Loucy (cell line): ENCODE measurements around the gene TBCEL.

Experiments used
- H2AFZ ChIP-seq: fragments of 200-600 bp; sonication (generic); 2 replicates; pipeline ENCODE4 v1.6.0; 2016; ENCODE audit warnings: antibody characterized with exemption, mild to moderate bottlenecking, low read length, moderate library complexity
- H3F3A ChIP-seq: fragments of 200-600 bp; 2 replicates; pipeline ENCODE4 v1.6.0; 2016; ENCODE audit warnings: antibody characterized with exemption, low read depth, mild to moderate bottlenecking
- H3K27me3 ChIP-seq: fragments of 200-600 bp; sonication (generic); 2 replicates; pipeline ENCODE4 v1.6.1; 2014; ENCODE audit warnings: low read length, mild to moderate bottlenecking; ENCODE audit not compliant: insufficient read depth, poor library complexity, severe bottlenecking
- H3K36me3 ChIP-seq: fragments of 200-600 bp; sonication (generic); 2 replicates; pipeline ENCODE4 v1.6.1; 2016; ENCODE audit warnings: low read length; ENCODE audit not compliant: insufficient read depth
- H3K4me1 ChIP-seq: fragments of 200-600 bp; sonication (generic); 2 replicates; pipeline ENCODE4 v1.5.1; 2014; ENCODE audit warnings: low read length, mild to moderate bottlenecking; ENCODE audit not compliant: insufficient read depth, poor library complexity, severe bottlenecking
- H3K4me2 ChIP-seq: fragments of 200-600 bp; sonication (generic); 2 replicates; pipeline ENCODE4 v1.6.0; 2014; ENCODE audit warnings: antibody characterized with exemption, low read length, low read depth, mild to moderate bottlenecking; ENCODE audit not compliant: poor library complexity, severe bottlenecking
- H3K4me3 ChIP-seq: fragments of 200-600 bp; sonication (generic); 2 replicates; pipeline ENCODE4 v1.5.1; 2014; ENCODE audit warnings: low read length, mild to moderate bottlenecking, mixed read lengths; ENCODE audit not compliant: poor library complexity, severe bottlenecking
- H3K79me2 ChIP-seq: fragments of 200-600 bp; sonication (generic); 2 replicates; pipeline ENCODE4 v1.6.1; 2014; ENCODE audit warnings: low read length; ENCODE audit not compliant: insufficient read depth
- H3K9ac ChIP-seq: fragments of 200-600 bp; sonication (generic); 2 replicates; pipeline ENCODE4 v1.6.0; 2014; ENCODE audit warnings: mild to moderate bottlenecking, low read depth, low read length, moderate library complexity; ENCODE audit not compliant: poor library complexity, severe bottlenecking
- H3K9me2 ChIP-seq: fragments of 200-600 bp; sonication (generic); replicated peaks from 2 replicates; pipeline ENCODE4 v1.6.1; 2016; ENCODE audit warnings: low read depth, low read length, mixed read lengths
- H3K9me3 ChIP-seq: fragments of 200-600 bp; sonication (generic); 2 replicates; pipeline ENCODE4 v1.6.1; 2014; ENCODE audit warnings: mild to moderate bottlenecking, antibody characterized with exemption, low read length, low read depth; ENCODE audit not compliant: insufficient read depth
- H4K20me1 ChIP-seq: fragments of 200-600 bp; sonication (generic); 2 replicates; pipeline ENCODE4 v1.6.0; 2014; ENCODE audit warnings: antibody characterized with exemption, low read length, mild to moderate bottlenecking; ENCODE audit not compliant: insufficient read depth, poor library complexity, severe bottlenecking
- EZH2phosphoT487 ChIP-seq: fragments of 200-600 bp; IDR thresholded peaks from 2 replicates; pipeline ENCODE4 v1.6.1; 2018; ENCODE audit warnings: antibody characterized with exemption, mild to moderate bottlenecking, moderate library complexity, borderline replicate concordance
- TF ChIP-seq, protein P1 (sequence below): fragments of 200-600 bp; sonication (generic); conservative IDR thresholded peaks from 2 replicates; pipeline ENCODE4 v1.5.1; 2014; ENCODE audit warnings: mild to moderate bottlenecking, antibody characterized with exemption, low read length

The TBCEL gene

DNA sequence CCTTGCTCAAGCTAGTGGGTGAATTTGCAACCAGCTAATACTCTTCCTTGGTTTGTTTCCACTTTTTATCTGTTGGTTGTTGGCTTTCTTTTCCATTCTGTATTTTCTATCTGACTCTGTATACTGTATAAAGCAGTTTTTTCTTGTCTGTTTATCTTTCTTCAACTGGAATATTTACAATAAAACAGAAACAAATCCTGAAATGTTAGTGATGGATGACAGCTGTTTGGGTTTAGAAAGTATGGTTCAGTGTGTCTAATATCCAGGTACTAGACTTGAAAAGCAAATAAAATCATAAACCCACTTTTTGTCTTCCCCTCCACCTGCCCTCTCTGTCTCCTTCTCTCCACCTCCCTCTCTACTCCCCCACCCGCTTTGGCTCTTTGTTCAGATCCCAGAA lies 35.3 kb upstream of the TBCEL start:
- Histone ChIP-seq H3K4me1 (peaks cover 6% of the 10 kb centered on the region), H3K27me3 (peaks cover 19% of the 10 kb centered on the region), H3K4me3 (no peak overlapping the region), H3K9me2 (no peaks in the 10 kb centered on the region), H3F3A (no peaks in the 10 kb centered on the region), H3K36me3 (no peaks in the 10 kb centered on the region), H3K9me3 (no peaks in the 10 kb centered on the region), H3K9ac (no peak overlapping the region), H2AFZ (no peak overlapping the region), H4K20me1 (no peaks in the 10 kb centered on the region), H3K79me2 (no peaks in the 10 kb centered on the region), H3K4me2 (no peak overlapping the region)
- TF ChIP-seq, protein P1, sequence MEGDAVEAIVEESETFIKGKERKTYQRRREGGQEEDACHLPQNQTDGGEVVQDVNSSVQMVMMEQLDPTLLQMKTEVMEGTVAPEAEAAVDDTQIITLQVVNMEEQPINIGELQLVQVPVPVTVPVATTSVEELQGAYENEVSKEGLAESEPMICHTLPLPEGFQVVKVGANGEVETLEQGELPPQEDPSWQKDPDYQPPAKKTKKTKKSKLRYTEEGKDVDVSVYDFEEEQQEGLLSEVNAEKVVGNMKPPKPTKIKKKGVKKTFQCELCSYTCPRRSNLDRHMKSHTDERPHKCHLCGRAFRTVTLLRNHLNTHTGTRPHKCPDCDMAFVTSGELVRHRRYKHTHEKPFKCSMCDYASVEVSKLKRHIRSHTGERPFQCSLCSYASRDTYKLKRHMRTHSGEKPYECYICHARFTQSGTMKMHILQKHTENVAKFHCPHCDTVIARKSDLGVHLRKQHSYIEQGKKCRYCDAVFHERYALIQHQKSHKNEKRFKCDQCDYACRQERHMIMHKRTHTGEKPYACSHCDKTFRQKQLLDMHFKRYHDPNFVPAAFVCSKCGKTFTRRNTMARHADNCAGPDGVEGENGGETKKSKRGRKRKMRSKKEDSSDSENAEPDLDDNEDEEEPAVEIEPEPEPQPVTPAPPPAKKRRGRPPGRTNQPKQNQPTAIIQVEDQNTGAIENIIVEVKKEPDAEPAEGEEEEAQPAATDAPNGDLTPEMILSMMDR, result no peak
- no peak for TF ChIP-seq EZH2phosphoT487

DNA sequence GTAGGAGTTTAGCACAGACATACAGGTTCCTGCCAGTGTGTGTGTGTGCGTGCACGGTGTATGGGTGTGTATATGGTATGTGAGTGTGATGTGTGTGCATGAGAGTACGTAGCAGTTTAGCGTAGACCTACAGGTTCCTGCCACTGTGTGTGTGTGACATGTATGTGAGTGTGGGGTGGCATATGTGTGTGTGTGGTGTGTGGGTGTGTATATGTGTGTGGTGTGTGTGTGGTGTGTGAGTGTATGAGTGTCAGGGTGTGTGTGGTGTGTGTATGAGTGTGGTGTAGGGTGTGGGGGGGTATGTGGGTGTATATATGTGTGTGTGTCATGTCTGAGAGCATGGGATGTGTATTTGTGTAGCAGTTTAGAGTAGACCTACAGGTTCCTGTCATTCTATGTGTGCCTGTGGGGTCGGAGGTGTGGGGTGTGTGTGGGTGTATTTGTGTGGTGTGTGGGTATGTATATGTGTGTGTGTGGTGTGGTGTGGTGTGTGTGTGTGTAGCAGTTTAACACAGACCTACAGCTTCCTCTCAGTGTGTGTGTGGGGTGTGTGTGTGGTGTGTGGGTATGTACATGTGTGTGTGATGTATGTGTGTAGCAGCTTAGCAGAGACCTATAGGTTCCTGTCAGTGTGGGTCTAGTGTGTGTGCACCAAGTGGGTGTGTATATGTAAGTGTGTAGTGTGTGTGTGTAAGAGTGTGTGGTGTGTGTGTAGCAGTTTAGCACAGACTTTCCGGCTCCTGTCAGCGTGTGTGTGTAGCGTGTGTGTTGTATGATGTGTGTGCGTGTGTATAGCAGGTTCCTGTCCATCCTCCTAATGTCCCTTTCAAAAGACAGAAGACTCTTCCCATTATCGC lies 31.8 kb upstream of the TBCEL start:
- Histone ChIP-seq H3K4me1 (no peaks in the 10 kb centered on the region), H3K9me2 (no peaks in the 10 kb centered on the region), H3K4me3 (no peak overlapping the region), H3F3A (no peaks in the 10 kb centered on the region), H3K36me3 (no peaks in the 10 kb centered on the region), H3K27me3 (peaks cover 4% of the 10 kb centered on the region), H2AFZ (no peak overlapping the region), H3K79me2 (no peaks in the 10 kb centered on the region), H3K9ac (no peak overlapping the region), H3K9me3 (no peaks in the 10 kb centered on the region), H3K4me2 (no peak overlapping the region), H4K20me1 (no peaks in the 10 kb centered on the region)
- TF ChIP-seq EZH2phosphoT487, result no peak
- TF ChIP-seq, protein P1, result no peak

DNA sequence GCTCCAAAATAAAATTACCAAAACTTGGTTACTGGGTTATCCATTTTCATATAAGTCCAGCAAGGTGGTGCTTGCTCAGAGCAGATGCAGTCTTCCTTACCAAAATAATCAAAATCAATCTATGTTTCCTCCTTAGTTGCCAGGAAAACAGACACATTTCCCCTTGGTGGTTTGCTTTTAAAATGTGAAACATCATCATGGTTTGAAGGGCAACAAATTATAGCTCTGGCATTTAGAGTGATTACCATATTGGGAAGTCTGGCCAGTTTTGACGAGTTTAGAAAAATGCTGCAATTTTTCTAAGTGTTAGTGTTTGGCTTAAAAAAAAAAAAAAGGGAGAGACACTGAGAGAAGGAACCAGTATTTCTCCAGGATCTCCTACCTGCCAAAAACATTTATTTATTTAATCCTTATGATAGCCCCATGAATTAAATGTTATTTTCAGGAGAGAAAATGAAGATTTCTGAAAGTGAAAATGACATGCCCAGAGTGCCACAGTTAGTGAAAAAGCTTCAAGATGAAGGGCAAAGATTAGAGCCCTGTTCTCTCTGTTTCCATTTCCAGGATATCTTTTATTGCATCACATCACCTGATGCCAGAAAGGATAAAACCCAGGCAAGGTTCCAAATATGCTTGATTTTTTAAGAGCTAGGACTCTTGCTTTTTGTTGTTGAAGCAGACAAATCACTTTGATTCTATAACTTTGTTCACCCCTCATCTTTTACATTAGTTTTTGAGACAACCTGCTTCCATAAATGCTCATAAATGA lies 29.6 kb upstream of the TBCEL start:
- H3K9me3 ChIP-seq, result no peaks in the 10 kb centered on the region
- no peaks in the 10 kb centered on the region for H3K36me3 ChIP-seq
- no peaks in the 10 kb centered on the region for H3K79me2 ChIP-seq
- H3K9ac ChIP-seq, result no peak overlapping the region
- no peak overlapping the region for H2AFZ ChIP-seq
- no peak overlapping the region for H3K4me3 ChIP-seq
- no peaks in the 10 kb centered on the region for H3F3A ChIP-seq
- no peaks in the 10 kb centered on the region for H3K9me2 ChIP-seq
- no peaks in the 10 kb centered on the region for H4K20me1 ChIP-seq
- TF ChIP-seq EZH2phosphoT487, result no peak
- TF ChIP-seq, protein P1, result no peak
- peaks cover 4% of the 10 kb centered on the region for H3K27me3 ChIP-seq
- no peaks in the 10 kb centered on the region for H3K4me1 ChIP-seq
- no peak overlapping the region for H3K4me2 ChIP-seq
